Mucosa of descending colon (tissue), 3 donors: ENCODE results near the gene PAX7. TPM values are rescaled to one million over a fixed set of nuclear protein-coding genes. Genes with fewer than 3 reads are reported as not detected.

Experiments
- ATAC-seq: fragments of 200-7000 bp; cut with Tn5 transposase; one replicate; pipeline ENCODE4 v1.9.1; 2020; ENCODE audit warnings: mild to moderate bottlenecking, moderate library complexity
- DNase-seq, 3 donors: peaks; one replicate each; pipeline ENCODE4 v3.0.0-alpha.2; 2020
- H3K36me3 ChIP-seq: fragments of 200-600 bp; one replicate; pipeline ENCODE4 v1.8.0; 2021; ENCODE audit warnings: low read depth, mild to moderate bottlenecking
- H3K4me1 ChIP-seq: fragments of 200-600 bp; one replicate; pipeline ENCODE4 v1.8.0; 2021; ENCODE audit warnings: low read depth, mild to moderate bottlenecking
- H3K4me3 ChIP-seq: fragments of 200-600 bp; one replicate; pipeline ENCODE4 v1.8.0; 2021; ENCODE audit warnings: mild to moderate bottlenecking
- H3K9me3 ChIP-seq: fragments of 200-600 bp; one replicate; pipeline ENCODE4 v1.8.0; 2021; ENCODE audit warnings: mild to moderate bottlenecking
- intact Hi-C, 2 donors: fragments of 100-400 bp; cut with DNase I in 1 of 2; cut with micrococcal nuclease in 1 of 2; formaldehyde crosslinking; loops; one replicate each; pipeline versions ENCODE4 v1.11.0 to v1.11.1; 2022; cut with DNase I, micrococcal nuclease
- total RNA-seq, 3 donors: library from RNA; stranded (reverse); fragmentation: NEBNext Ultra II Directional in 2 of 3; extraction: Animal tissue kit (Norgen Biotek cat#: 25700) in 2 of 3; gene quantifications; one replicate each; pipeline versions ENCODE4 v1.2.1 to v1.2.4, GENCODE V29; 2021 to 2023
- TF ChIP-seq, protein P1 (sequence below): fragments of 200-600 bp; IDR thresholded peaks from one replicate; pipeline ENCODE4 v1.8.0; 2022; ENCODE audit warnings: antibody characterized with exemption, mild to moderate bottlenecking
- donor health status: DM: no; HTN: no; CAD: no; lungs with moderate emphysema.
- donor health status: DM: no; HTN: no; CAD: no.
- donor health status: DM: no; HTN: yes; CAD: no.

Gene PAX7
- total RNA-seq, 3 donors from 2014 or later = not detected

DNA sequence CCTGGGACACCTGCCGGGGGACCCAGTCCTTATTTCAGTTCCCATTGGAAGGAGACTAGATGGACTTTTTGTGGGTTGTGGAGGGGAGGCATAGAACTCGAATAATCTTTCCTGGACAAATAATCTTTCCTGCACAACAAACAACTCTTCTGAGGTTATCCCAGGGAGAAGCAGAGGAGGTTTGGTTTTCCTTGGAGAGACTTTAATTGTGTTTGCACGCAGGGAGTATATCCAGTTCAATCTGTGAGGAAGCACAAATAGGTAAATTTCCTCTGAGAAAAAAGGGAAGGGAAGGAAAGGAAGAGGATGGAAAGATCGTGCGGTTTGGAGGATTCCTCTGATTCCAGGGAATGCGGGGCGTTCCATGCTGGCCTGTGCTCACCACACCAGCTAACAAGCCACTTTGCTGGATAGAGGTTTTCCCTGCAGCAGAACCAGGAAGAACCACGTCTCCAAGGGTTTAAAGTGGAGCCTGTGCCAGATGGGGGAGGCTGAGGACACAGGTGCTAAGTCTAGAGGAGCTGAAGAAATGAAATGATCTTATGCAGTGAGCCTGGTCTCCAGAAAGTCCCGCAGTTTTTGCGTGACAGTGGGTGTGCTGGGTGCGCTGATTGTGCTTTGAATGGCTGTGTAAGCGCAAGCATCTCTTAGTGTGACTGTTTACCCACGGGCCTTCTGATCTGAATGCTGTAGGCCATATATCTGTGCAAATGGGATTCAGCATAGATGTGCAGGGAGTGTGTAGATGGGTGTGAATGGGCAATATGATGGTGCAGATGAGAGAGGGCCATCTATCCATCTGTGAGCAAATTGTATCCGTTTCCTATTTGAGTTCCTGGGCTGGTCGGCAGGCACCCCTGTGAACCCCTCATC is 7.6 kb downstream of the PAX7 start:
- DNase-seq (no peak), ATAC-seq (no peak)
- TF ChIP-seq, protein P1, sequence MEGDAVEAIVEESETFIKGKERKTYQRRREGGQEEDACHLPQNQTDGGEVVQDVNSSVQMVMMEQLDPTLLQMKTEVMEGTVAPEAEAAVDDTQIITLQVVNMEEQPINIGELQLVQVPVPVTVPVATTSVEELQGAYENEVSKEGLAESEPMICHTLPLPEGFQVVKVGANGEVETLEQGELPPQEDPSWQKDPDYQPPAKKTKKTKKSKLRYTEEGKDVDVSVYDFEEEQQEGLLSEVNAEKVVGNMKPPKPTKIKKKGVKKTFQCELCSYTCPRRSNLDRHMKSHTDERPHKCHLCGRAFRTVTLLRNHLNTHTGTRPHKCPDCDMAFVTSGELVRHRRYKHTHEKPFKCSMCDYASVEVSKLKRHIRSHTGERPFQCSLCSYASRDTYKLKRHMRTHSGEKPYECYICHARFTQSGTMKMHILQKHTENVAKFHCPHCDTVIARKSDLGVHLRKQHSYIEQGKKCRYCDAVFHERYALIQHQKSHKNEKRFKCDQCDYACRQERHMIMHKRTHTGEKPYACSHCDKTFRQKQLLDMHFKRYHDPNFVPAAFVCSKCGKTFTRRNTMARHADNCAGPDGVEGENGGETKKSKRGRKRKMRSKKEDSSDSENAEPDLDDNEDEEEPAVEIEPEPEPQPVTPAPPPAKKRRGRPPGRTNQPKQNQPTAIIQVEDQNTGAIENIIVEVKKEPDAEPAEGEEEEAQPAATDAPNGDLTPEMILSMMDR = no peak
- Histone ChIP-seq H3K9me3 (no peaks in the 10 kb centered on the region), H3K4me3 (no peak overlapping the region), H3K4me1 (no peaks in the 10 kb centered on the region), H3K36me3 (no peaks in the 10 kb centered on the region)
- intact Hi-C loops = no loop called here

DNA sequence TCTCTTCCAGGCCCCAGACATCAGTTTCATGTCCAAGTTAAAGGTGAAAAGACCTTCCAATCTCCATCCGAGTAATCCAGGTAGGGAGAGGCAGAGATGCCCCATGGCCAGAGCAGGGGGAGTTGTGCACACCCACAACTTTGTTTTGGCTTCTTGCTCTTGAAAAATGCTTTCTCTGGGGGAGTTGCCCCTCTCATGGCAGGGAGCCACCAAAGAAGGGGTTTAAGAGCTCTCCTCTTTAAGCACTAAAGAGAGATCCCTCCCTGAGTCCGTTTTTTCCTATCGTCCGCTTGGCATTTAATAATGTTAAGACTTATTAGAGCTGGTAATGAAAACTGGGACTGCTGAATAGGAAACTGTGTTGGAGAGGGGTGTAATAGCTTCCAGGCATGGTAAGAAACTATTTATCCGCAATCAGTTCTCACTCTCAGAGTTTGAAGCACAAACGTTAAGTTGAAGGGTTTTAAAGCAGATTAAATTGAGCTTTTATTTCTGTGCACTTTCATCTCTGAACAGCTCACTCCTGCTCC is 8.3 kb downstream of the PAX7 start:
- Histone ChIP-seq H3K4me3 (no peak overlapping the region), H3K36me3 (no peaks in the 10 kb centered on the region), H3K4me1 (no peaks in the 10 kb centered on the region), H3K9me3 (no peaks in the 10 kb centered on the region)
- TF ChIP-seq, protein P1 = no peak
- DNase-seq = no peak
- intact Hi-C loops = no loop called here
- ATAC-seq = no peak

DNA sequence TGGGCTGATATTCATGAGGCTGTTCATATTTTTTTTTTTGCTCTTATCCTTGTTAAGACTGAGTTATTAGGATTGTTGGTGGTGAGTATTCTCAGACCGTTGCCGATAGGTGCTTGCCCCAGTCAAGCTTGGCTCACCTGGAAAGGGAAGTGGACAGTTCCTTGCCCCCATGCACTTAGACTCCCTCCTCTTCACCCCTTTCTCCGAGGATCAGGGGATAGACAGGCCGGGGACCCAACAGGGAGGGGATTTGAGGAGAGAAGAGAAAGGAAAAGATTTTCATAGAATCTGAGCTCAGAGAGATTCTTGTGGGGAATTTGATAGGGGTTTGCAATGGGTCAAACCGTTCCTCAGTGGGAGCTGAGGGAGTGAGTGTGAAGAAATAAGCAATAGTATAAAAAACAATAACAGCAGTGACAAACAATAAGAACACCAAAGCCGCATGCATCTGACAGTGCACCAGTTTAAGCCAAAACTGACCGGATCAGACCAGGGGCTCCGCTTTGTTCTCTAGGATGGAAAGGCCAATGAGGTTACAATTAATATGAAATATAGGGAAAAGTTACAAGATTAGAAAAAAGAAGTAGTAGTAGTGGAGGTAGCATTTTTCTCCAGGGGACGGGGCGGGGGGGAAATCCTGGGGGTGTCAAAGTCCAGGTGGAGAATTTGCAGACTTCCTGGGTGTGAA is 8.9 kb downstream of the PAX7 start:
- no peaks in the 10 kb centered on the region for H3K4me1 ChIP-seq
- DNase-seq = no peak
- TF ChIP-seq, protein P1 = no peak
- no peaks in the 10 kb centered on the region for H3K36me3 ChIP-seq
- no peak for ATAC-seq
- intact Hi-C loops = no loop called here
- no peaks in the 10 kb centered on the region for H3K9me3 ChIP-seq
- no peak overlapping the region for H3K4me3 ChIP-seq

DNA sequence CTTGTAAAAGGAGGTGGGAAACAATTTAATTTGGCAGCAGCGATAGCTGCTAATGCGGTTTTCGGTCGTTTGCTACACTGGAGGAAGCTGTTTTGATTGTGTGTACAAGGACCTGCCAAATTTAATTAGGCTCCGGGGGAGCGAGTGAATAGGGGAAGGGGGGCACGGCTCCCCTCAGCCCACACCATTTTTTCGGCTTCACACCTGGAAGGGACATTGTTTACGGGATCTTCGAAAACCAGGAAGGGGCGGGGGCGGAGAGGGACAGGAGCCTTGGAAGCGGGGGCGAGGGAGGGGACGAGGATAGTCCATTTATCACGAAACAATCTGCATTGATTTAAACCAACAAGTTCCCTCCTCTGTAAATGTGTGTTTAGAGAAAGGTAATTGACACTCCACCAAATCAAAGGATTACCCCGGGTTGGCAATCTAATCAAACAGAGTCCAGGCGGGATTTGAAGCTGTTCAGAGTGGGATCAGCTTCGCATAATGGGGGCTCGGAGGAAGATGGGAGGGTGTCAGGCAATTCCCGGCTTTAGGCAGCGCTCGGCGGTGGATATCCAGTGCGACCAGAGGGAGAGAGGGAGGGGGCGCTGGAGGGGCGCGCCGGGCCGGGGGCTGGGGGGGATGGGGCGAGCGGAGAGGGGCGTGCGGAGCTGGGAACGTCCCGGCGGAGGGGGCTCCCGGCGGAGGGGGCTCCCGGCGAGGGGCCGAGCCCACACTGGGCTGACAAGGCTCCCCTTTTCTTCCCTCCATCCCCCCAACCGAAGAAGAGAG is 9.8 kb downstream of the PAX7 start:
- no peak for DNase-seq
- ATAC-seq = no peak
- no peaks in the 10 kb centered on the region for H3K4me1 ChIP-seq
- intact Hi-C loops = no loop called here
- no peak overlapping the region for H3K4me3 ChIP-seq
- no peaks in the 10 kb centered on the region for H3K36me3 ChIP-seq
- H3K9me3 ChIP-seq = no peaks in the 10 kb centered on the region
- TF ChIP-seq, protein P1 = no peak
